Measurements from ENCODE around the gene SASH1.
"Not testable (repeated sequence)": the region's sequence is repeated elsewhere in the genome, so short reads cannot be mapped to it uniquely, and the experiment has no call there.

Gene SASH1

DNA sequence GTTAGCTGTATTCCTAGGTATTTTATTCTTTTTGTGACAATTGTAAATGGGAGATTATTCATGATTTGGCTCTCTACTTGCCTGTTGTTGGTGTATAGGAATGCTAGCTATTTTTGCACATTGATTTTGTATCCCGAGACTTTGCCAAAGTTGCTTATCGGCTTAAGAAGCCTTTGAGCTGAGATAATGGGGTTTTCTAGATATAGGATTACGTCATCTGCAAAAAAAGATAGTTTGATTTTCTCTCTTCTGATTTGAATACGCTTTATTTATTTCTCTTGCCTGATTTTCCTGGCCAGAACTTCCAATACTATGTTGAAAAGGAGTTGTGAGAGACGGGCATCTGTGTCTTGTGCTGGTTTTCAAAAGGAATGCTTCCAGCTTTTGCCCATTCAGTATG lies 241.0 kb downstream of the SASH1 start:
- Histone ChIP-seq H3K4me3 (ENCODE audit: low read depth, low read length, poor library complexity, severe bottlenecking) (no peak overlapping the region), H3K79me2 (ENCODE audit: insufficient read depth, low read length) (no peaks in the 10 kb centered on the region), H3K27ac (ENCODE audit: low read depth, low read length, poor library complexity, severe bottlenecking) (no peak overlapping the region), H3K36me3 (ENCODE audit: insufficient read depth, low read length) (no peaks in the 10 kb centered on the region), H3K9me2 (ENCODE audit: low read depth, low read length) (no peaks in the 10 kb centered on the region), H3K9me3 (ENCODE audit: low read length) (no peaks in the 10 kb centered on the region), H3F3A (ENCODE audit: insufficient read depth, low read length) (no peaks in the 10 kb centered on the region), H3K4me1 (ENCODE audit: insufficient read depth, low read length, severe bottlenecking) (no peaks in the 10 kb centered on the region), H3K9ac (ENCODE audit: low read length) (no peak overlapping the region), H3K4me2 (ENCODE audit: low read length) (no peak overlapping the region), H3K27me3 (ENCODE audit: insufficient read depth, low read length) (no peaks in the 10 kb centered on the region), H2AFZ (ENCODE audit: low read length) (no peak overlapping the region), H4K20me1 (ENCODE audit: insufficient read depth, low read length) (no peaks in the 10 kb centered on the region)
- TF ChIP-seq, protein P1, sequence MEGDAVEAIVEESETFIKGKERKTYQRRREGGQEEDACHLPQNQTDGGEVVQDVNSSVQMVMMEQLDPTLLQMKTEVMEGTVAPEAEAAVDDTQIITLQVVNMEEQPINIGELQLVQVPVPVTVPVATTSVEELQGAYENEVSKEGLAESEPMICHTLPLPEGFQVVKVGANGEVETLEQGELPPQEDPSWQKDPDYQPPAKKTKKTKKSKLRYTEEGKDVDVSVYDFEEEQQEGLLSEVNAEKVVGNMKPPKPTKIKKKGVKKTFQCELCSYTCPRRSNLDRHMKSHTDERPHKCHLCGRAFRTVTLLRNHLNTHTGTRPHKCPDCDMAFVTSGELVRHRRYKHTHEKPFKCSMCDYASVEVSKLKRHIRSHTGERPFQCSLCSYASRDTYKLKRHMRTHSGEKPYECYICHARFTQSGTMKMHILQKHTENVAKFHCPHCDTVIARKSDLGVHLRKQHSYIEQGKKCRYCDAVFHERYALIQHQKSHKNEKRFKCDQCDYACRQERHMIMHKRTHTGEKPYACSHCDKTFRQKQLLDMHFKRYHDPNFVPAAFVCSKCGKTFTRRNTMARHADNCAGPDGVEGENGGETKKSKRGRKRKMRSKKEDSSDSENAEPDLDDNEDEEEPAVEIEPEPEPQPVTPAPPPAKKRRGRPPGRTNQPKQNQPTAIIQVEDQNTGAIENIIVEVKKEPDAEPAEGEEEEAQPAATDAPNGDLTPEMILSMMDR (IDR thresholded peaks at IDR 0.05; ENCODE audit: low read length): no peak
- no peak for TF ChIP-seq EZH2 (IDR thresholded peaks at IDR 0.05; ENCODE audit: borderline replicate concordance, low read length)

DNA sequence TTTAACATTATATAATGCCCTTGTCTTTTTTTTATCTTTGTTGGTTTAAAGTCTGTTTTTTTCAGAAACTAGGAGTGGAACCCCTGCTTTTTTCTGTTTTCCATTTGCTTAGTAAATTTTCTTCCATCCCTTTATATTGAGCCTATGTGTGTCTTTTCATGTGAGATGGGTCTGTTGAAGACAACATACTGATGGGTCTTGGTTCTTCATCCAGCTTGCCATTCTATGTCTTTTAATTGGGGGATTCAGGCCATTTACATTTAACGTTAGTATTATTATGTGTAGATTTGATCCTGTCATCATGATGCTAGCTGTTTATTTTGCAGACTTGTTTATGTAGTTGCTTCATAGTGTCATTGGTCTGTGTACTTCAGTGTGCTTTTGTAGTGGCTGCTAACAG lies 243.0 kb downstream of the SASH1 start:
- not testable (repeated sequence) for H3K9me3 ChIP-seq (ENCODE audit: low read length); H3K4me3 ChIP-seq (ENCODE audit: low read depth, low read length, poor library complexity, severe bottlenecking); H3K9ac ChIP-seq (ENCODE audit: low read length); H3K4me1 ChIP-seq (ENCODE audit: insufficient read depth, low read length, severe bottlenecking); H3F3A ChIP-seq (ENCODE audit: insufficient read depth, low read length); H3K27me3 ChIP-seq (ENCODE audit: insufficient read depth, low read length); H3K4me2 ChIP-seq (ENCODE audit: low read length); H2AFZ ChIP-seq (ENCODE audit: low read length); H3K36me3 ChIP-seq (ENCODE audit: insufficient read depth, low read length); H4K20me1 ChIP-seq (ENCODE audit: insufficient read depth, low read length); H3K79me2 ChIP-seq (ENCODE audit: insufficient read depth, low read length); H3K27ac ChIP-seq (ENCODE audit: low read depth, low read length, poor library complexity, severe bottlenecking); H3K9me2 ChIP-seq (ENCODE audit: low read depth, low read length)

DNA sequence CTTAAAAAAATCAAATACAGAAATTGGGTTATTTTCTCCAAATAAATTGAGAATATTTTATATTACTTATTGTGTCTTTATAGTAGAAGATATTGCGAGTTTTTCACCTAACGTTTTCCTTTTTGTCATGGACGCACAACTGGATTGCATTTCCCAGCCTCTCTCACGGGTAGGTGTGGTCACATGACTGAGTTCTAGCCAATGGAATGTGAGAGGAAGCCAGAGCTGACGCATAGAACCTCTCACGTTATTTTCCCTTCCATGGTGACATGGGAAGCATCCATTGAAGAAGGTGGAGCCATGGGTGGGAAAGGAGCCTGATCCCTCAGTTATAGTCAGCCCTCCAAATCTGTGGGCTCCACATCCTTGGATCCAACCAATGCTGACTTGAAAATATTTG lies 248.2 kb downstream of the SASH1 start:
- Histone ChIP-seq H2AFZ (ENCODE audit: low read length) (no peak overlapping the region), H4K20me1 (ENCODE audit: insufficient read depth, low read length) (no peaks in the 10 kb centered on the region), H3F3A (ENCODE audit: insufficient read depth, low read length) (no peaks in the 10 kb centered on the region), H3K79me2 (ENCODE audit: insufficient read depth, low read length) (no peaks in the 10 kb centered on the region), H3K4me1 (ENCODE audit: insufficient read depth, low read length, severe bottlenecking) (no peaks in the 10 kb centered on the region), H3K27ac (ENCODE audit: low read depth, low read length, poor library complexity, severe bottlenecking) (no peak overlapping the region), H3K4me3 (ENCODE audit: low read depth, low read length, poor library complexity, severe bottlenecking) (no peak overlapping the region), H3K9me2 (ENCODE audit: low read depth, low read length) (no peaks in the 10 kb centered on the region), H3K4me2 (ENCODE audit: low read length) (no peak overlapping the region), H3K9ac (ENCODE audit: low read length) (no peak overlapping the region), H3K27me3 (ENCODE audit: insufficient read depth, low read length) (no peaks in the 10 kb centered on the region), H3K36me3 (ENCODE audit: insufficient read depth, low read length) (no peaks in the 10 kb centered on the region), H3K9me3 (ENCODE audit: low read length) (no peaks in the 10 kb centered on the region)
- TF ChIP-seq, protein P1 (IDR thresholded peaks at IDR 0.05; ENCODE audit: low read length): no peak
- TF ChIP-seq EZH2 (IDR thresholded peaks at IDR 0.05; ENCODE audit: borderline replicate concordance, low read length): no peak

DNA sequence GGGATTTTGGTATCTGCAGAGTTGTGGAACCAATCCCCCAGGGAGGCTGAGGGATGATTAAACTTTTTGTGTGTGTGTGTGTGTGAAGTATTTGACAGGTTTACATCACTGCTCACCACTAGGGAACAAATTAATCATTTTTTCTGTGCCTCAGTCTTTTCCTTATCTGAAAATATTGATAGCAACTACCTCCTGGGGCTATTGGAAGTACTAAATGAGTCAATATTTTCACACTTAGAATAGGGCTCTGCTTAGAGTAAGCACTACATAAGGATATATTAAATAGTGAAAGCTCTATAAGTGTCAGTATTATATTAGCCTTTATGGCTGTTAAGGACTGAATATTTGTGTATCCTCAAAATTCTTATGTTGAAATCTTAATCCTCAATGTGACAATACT lies 249.0 kb downstream of the SASH1 start:
- Histone ChIP-seq H3F3A (ENCODE audit: insufficient read depth, low read length) (no peaks in the 10 kb centered on the region), H3K9me2 (ENCODE audit: low read depth, low read length) (no peaks in the 10 kb centered on the region), H3K4me3 (ENCODE audit: low read depth, low read length, poor library complexity, severe bottlenecking) (no peak overlapping the region), H3K27ac (ENCODE audit: low read depth, low read length, poor library complexity, severe bottlenecking) (no peak overlapping the region), H3K36me3 (ENCODE audit: insufficient read depth, low read length) (no peaks in the 10 kb centered on the region), H3K79me2 (ENCODE audit: insufficient read depth, low read length) (no peaks in the 10 kb centered on the region), H3K4me2 (ENCODE audit: low read length) (no peak overlapping the region), H3K27me3 (ENCODE audit: insufficient read depth, low read length) (no peaks in the 10 kb centered on the region), H2AFZ (ENCODE audit: low read length) (no peak overlapping the region), H3K9ac (ENCODE audit: low read length) (no peak overlapping the region), H3K9me3 (ENCODE audit: low read length) (no peaks in the 10 kb centered on the region), H4K20me1 (ENCODE audit: insufficient read depth, low read length) (no peaks in the 10 kb centered on the region), H3K4me1 (ENCODE audit: insufficient read depth, low read length, severe bottlenecking) (no peaks in the 10 kb centered on the region)
- TF ChIP-seq EZH2 (IDR thresholded peaks at IDR 0.05; ENCODE audit: borderline replicate concordance, low read length): no peak
- TF ChIP-seq, protein P1 (IDR thresholded peaks at IDR 0.05; ENCODE audit: low read length): no peak
